ENCODE measurements around the gene NHSL2.

DNA sequence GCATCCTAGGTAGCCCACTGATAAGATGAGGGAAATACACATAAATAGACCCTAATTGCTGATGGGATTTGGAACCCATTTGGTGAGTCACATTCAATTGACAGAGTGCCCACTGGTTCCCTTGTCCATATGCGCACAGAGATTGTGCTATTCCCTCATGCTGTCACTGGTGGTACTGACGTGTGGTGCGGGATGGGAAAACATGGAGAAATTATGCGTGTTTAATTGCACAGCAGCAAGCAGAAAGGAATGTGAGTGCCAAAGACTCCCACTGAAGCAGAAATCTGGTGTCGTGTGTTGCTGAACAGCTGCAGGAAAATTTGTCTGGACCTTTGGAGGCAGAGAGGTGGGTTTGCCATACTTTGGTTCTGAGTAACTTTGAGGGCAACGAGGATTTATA, 92.2 kb downstream of the NHSL2 start:
- TF ChIP-seq, protein P1, sequence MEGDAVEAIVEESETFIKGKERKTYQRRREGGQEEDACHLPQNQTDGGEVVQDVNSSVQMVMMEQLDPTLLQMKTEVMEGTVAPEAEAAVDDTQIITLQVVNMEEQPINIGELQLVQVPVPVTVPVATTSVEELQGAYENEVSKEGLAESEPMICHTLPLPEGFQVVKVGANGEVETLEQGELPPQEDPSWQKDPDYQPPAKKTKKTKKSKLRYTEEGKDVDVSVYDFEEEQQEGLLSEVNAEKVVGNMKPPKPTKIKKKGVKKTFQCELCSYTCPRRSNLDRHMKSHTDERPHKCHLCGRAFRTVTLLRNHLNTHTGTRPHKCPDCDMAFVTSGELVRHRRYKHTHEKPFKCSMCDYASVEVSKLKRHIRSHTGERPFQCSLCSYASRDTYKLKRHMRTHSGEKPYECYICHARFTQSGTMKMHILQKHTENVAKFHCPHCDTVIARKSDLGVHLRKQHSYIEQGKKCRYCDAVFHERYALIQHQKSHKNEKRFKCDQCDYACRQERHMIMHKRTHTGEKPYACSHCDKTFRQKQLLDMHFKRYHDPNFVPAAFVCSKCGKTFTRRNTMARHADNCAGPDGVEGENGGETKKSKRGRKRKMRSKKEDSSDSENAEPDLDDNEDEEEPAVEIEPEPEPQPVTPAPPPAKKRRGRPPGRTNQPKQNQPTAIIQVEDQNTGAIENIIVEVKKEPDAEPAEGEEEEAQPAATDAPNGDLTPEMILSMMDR (IDR thresholded peaks at IDR 0.05; ENCODE audit: borderline replicate concordance, extremely low read depth, low read length, poor library complexity, severe bottlenecking) = no peak
- no peak for TF ChIP-seq EZH2 (IDR thresholded peaks at IDR 0.05; ENCODE audit: borderline replicate concordance, low read depth, low read length, severe bottlenecking)

All from DND-41 (cell line).